ENCODE measurements around the gene ZNF3.

- TF ChIP-seq, protein P1, sequence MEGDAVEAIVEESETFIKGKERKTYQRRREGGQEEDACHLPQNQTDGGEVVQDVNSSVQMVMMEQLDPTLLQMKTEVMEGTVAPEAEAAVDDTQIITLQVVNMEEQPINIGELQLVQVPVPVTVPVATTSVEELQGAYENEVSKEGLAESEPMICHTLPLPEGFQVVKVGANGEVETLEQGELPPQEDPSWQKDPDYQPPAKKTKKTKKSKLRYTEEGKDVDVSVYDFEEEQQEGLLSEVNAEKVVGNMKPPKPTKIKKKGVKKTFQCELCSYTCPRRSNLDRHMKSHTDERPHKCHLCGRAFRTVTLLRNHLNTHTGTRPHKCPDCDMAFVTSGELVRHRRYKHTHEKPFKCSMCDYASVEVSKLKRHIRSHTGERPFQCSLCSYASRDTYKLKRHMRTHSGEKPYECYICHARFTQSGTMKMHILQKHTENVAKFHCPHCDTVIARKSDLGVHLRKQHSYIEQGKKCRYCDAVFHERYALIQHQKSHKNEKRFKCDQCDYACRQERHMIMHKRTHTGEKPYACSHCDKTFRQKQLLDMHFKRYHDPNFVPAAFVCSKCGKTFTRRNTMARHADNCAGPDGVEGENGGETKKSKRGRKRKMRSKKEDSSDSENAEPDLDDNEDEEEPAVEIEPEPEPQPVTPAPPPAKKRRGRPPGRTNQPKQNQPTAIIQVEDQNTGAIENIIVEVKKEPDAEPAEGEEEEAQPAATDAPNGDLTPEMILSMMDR (IDR thresholded peaks at IDR 0.05; ENCODE audit: low read depth, low read length, missing input control), result no peak
- TF ChIP-seq, protein P2, sequence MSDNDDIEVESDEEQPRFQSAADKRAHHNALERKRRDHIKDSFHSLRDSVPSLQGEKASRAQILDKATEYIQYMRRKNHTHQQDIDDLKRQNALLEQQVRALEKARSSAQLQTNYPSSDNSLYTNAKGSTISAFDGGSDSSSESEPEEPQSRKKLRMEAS (IDR thresholded peaks at IDR 0.05), result no peak
- TF ChIP-seq SP1 (IDR thresholded peaks at IDR 0.05) (no peak), RAD21 (IDR thresholded peaks at IDR 0.05) (no peak), YY1 (IDR thresholded peaks at IDR 0.05) (no peak), RXRA (IDR thresholded peaks at IDR 0.05) (no peak), JUND (IDR thresholded peaks at IDR 0.05) (no peak), EGR1 (IDR thresholded peaks at IDR 0.05; ENCODE audit: low read depth in 2 of 2) (no peak), GABPA (IDR thresholded peaks at IDR 0.05 in 1 of 2, conservative IDR thresholded peaks at IDR 0.05 in 1 of 2) (no peak), ATF3 (IDR thresholded peaks at IDR 0.05) (no peak)
- TF ChIP-seq, protein P3, sequence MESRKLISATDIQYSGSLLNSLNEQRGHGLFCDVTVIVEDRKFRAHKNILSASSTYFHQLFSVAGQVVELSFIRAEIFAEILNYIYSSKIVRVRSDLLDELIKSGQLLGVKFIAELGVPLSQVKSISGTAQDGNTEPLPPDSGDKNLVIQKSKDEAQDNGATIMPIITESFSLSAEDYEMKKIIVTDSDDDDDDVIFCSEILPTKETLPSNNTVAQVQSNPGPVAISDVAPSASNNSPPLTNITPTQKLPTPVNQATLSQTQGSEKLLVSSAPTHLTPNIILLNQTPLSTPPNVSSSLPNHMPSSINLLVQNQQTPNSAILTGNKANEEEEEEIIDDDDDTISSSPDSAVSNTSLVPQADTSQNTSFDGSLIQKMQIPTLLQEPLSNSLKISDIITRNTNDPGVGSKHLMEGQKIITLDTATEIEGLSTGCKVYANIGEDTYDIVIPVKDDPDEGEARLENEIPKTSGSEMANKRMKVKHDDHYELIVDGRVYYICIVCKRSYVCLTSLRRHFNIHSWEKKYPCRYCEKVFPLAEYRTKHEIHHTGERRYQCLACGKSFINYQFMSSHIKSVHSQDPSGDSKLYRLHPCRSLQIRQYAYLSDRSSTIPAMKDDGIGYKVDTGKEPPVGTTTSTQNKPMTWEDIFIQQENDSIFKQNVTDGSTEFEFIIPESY (IDR thresholded peaks at IDR 0.05), result no peak
- TF ChIP-seq, protein P4, sequence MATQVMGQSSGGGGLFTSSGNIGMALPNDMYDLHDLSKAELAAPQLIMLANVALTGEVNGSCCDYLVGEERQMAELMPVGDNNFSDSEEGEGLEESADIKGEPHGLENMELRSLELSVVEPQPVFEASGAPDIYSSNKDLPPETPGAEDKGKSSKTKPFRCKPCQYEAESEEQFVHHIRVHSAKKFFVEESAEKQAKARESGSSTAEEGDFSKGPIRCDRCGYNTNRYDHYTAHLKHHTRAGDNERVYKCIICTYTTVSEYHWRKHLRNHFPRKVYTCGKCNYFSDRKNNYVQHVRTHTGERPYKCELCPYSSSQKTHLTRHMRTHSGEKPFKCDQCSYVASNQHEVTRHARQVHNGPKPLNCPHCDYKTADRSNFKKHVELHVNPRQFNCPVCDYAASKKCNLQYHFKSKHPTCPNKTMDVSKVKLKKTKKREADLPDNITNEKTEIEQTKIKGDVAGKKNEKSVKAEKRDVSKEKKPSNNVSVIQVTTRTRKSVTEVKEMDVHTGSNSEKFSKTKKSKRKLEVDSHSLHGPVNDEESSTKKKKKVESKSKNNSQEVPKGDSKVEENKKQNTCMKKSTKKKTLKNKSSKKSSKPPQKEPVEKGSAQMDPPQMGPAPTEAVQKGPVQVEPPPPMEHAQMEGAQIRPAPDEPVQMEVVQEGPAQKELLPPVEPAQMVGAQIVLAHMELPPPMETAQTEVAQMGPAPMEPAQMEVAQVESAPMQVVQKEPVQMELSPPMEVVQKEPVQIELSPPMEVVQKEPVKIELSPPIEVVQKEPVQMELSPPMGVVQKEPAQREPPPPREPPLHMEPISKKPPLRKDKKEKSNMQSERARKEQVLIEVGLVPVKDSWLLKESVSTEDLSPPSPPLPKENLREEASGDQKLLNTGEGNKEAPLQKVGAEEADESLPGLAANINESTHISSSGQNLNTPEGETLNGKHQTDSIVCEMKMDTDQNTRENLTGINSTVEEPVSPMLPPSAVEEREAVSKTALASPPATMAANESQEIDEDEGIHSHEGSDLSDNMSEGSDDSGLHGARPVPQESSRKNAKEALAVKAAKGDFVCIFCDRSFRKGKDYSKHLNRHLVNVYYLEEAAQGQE (IDR thresholded peaks at IDR 0.05), result no peak
Observed at GRCh38 chr7:100095704-100096103, 14.2 kb upstream of the ZNF3 start.

All from liver (tissue), 3 donors.